ENCODE measurements around the gene REL. TPM values are rescaled to one million over a fixed set of nuclear protein-coding genes. Genes with fewer than 3 reads are reported as not detected.
"Not testable (repeated sequence)": the region's sequence is repeated elsewhere in the genome, so short reads cannot be mapped to it uniquely, and the experiment has no call there.

REL gene
- total RNA-seq, 2 donors from 2014 or later: 10.4 to 11.2 TPM

- intact Hi-C loops (cut with DNase I): no loop called here
- ATAC-seq: no peak
- Histone ChIP-seq H3K9me3 (no peaks in the 10 kb centered on the region), H3K4me3 (no peak overlapping the region), H3K4me1 (peaks cover 27% of the 10 kb centered on the region), H3K27ac (no peak overlapping the region), H3K36me3 (replicated peaks in 1 of 2; ENCODE audit: insufficient read depth in 1 of 2, low read depth in 2 of 2) (no peaks in the 10 kb centered on the region), H3K27me3 (no peaks in the 10 kb centered on the region)
- 91 to 94% methylated on average over 2 of the region's 2 CpGs for WGBS, 2 donors
- TF ChIP-seq CTCF (IDR thresholded peaks at IDR 0.05): no peak
- no peak for TF ChIP-seq POLR2A (IDR thresholded peaks at IDR 0.05)
- DNase-seq: no peak
Observed at GRCh38 chr2:60888853-60889252, 7.5 kb downstream of the REL start.

- ATAC-seq: not testable (repeated sequence)
Observed at GRCh38 chr2:60889581-60890392, 8.4 kb downstream of the REL start.

GRCh38 chr2:60890393-60890707, 9.0 kb downstream of the REL start:
- H3K27ac ChIP-seq: no peak overlapping the region
- H3K9me3 ChIP-seq: no peaks in the 10 kb centered on the region
- peaks cover 3 to 4% of the 10 kb centered on the region in 2 donors for H3K36me3 ChIP-seq (replicated peaks in 1 of 2; ENCODE audit: insufficient read depth in 1 of 2, low read depth in 2 of 2)
- intact Hi-C loops (cut with DNase I): no loop called here
- WGBS, 2 donors: 95 to 97% methylated on average over 1 of the region's 1 CpG
- no peak for DNase-seq
- no peak overlapping the region for H3K4me3 ChIP-seq
- no peak for ATAC-seq
- peaks cover 20% of the 10 kb centered on the region for H3K4me1 ChIP-seq
- TF ChIP-seq CTCF (IDR thresholded peaks at IDR 0.05) (no peak), POLR2A (IDR thresholded peaks at IDR 0.05) (no peak)
- H3K27me3 ChIP-seq: no peaks in the 10 kb centered on the region

More at GRCh38 chr2:60889581-60890392, 8.4 kb downstream of the REL start:
- DNase-seq; H3K9me3 ChIP-seq; H3K36me3 ChIP-seq (replicated peaks in 1 of 2; ENCODE audit: insufficient read depth in 1 of 2, low read depth in 2 of 2); intact Hi-C loops (cut with DNase I); H3K27me3 ChIP-seq; H3K4me3 ChIP-seq; H3K27ac ChIP-seq: not testable (repeated sequence)
- 94 to 96% methylated on average over 7 of the region's 7 CpGs for WGBS, 2 donors
- H3K4me1 ChIP-seq: peaks cover 24% of the 10 kb centered on the region

GRCh38 chr2:60891180-60891579, 9.8 kb downstream of the REL start:
- H3K4me1 ChIP-seq: peaks cover 11% of the 10 kb centered on the region
- ATAC-seq (no peak), DNase-seq (no peak)
- WGBS, 2 donors: 30 to 44% methylated on average over 3 of the region's 3 CpGs
- no peak overlapping the region for H3K4me3 ChIP-seq
- H3K27me3 ChIP-seq: no peaks in the 10 kb centered on the region
- H3K36me3 ChIP-seq (replicated peaks in 1 of 2; ENCODE audit: insufficient read depth in 1 of 2, low read depth in 2 of 2): peaks cover 4 to 7% of the 10 kb centered on the region in 2 donors
- intact Hi-C loops (cut with DNase I): no loop called here
- no peak overlapping the region for H3K27ac ChIP-seq
- H3K9me3 ChIP-seq: no peaks in the 10 kb centered on the region
- TF ChIP-seq POLR2A (IDR thresholded peaks at IDR 0.05): no peak

GRCh38 chr2:60898567-60898966, 17.2 kb downstream of the REL start:
- 96 to 100% methylated on average over 1 of the region's 1 CpG for WGBS, 2 donors
- TF ChIP-seq POLR2A (IDR thresholded peaks at IDR 0.05) (no peak), CTCF (IDR thresholded peaks at IDR 0.05) (no peak)
- no peak for ATAC-seq
- no peaks in the 10 kb centered on the region for H3K27me3 ChIP-seq
- intact Hi-C loops (cut with DNase I): no loop called here
- DNase-seq: no peak
- no peak overlapping the region for H3K27ac ChIP-seq
- peaks cover 4 to 13% of the 10 kb centered on the region in 2 donors for H3K36me3 ChIP-seq (replicated peaks in 1 of 2; ENCODE audit: insufficient read depth in 1 of 2, low read depth in 2 of 2)
- H3K9me3 ChIP-seq: no peaks in the 10 kb centered on the region
- H3K4me1 ChIP-seq: no peaks in the 10 kb centered on the region
- no peak overlapping the region for H3K4me3 ChIP-seq
